Measurements from ENCODE around the gene SREBF2. TPM values are rescaled to one million over a fixed set of nuclear protein-coding genes. Genes with fewer than 3 reads are reported as not detected.
"Not testable (repeated sequence)": the region's sequence is repeated elsewhere in the genome, so short reads cannot be mapped to it uniquely, and the experiment has no call there.

Gene SREBF2
- total RNA-seq, 1 donor from 2014 or later = 129 TPM

DNA sequence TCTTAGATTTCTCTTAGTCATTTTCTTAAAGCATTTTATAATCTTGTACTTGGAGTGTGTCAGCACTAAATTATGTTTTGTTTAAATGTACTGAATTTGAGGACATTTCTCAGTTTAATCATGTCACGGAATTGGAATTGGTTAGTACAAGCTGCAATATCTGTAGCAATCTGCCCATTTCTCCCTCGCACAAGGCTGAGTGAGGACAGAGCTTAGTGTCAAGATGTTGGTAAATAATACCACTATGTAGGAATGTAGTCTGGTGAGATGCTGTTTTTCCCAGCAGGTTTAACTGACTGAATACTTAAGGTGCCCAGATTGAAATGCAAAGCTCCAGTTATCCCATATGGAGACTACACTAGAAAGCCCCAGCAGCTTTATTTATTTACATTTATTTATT is 30.6 kb downstream of the SREBF2 start:
- no peak for DNase-seq (ENCODE audit: low spot score in 2 of 2, unreplicated experiment in 2 of 2)
- no peak overlapping the region for H3K27ac Mint-ChIP-seq
- peaks cover 8% of the 10 kb centered on the region for H3K36me3 Mint-ChIP-seq
- H3K4me1 Mint-ChIP-seq = peaks cover 15% of the 10 kb centered on the region
- H3K27me3 Mint-ChIP-seq (ENCODE audit: low read depth) = no peaks in the 10 kb centered on the region
- no peak overlapping the region for H3K4me3 Mint-ChIP-seq
- no peaks in the 10 kb centered on the region for H3K9me3 Mint-ChIP-seq
- TF ChIP-seq, protein P1, sequence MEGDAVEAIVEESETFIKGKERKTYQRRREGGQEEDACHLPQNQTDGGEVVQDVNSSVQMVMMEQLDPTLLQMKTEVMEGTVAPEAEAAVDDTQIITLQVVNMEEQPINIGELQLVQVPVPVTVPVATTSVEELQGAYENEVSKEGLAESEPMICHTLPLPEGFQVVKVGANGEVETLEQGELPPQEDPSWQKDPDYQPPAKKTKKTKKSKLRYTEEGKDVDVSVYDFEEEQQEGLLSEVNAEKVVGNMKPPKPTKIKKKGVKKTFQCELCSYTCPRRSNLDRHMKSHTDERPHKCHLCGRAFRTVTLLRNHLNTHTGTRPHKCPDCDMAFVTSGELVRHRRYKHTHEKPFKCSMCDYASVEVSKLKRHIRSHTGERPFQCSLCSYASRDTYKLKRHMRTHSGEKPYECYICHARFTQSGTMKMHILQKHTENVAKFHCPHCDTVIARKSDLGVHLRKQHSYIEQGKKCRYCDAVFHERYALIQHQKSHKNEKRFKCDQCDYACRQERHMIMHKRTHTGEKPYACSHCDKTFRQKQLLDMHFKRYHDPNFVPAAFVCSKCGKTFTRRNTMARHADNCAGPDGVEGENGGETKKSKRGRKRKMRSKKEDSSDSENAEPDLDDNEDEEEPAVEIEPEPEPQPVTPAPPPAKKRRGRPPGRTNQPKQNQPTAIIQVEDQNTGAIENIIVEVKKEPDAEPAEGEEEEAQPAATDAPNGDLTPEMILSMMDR (IDR thresholded peaks at IDR 0.05; ENCODE audit: unreplicated experiment) = no peak

DNA sequence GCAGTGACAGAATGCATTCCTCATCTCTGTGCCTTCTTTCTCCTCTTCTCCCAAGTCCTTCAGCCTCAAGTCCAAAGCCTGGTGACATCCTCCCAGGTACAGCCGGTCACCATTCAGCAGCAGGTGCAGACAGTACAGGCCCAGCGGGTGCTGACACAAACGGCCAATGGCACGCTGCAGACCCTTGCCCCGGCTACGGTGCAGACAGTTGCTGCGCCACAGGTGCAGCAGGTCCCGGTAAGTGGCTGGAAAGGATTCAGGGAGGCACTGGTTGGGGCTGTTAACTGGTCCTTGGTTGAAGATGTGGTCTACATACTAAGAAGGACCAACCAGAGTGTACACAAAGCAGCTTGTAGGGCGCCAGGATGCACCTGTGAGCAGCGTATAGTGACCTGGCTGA is 35.7 kb downstream of the SREBF2 start:
- Mint-ChIP-seq H3K4me1 (peaks cover under 1% of the 10 kb centered on the region), H3K9me3 (no peaks in the 10 kb centered on the region), H3K27me3 (ENCODE audit: low read depth) (no peaks in the 10 kb centered on the region), H3K36me3 (peaks cover 28% of the 10 kb centered on the region), H3K27ac (no peak overlapping the region), H3K4me3 (no peak overlapping the region)
- no peak for DNase-seq (ENCODE audit: low spot score in 2 of 2, unreplicated experiment in 2 of 2)
- TF ChIP-seq, protein P1 (IDR thresholded peaks at IDR 0.05; ENCODE audit: unreplicated experiment) = no peak

DNA sequence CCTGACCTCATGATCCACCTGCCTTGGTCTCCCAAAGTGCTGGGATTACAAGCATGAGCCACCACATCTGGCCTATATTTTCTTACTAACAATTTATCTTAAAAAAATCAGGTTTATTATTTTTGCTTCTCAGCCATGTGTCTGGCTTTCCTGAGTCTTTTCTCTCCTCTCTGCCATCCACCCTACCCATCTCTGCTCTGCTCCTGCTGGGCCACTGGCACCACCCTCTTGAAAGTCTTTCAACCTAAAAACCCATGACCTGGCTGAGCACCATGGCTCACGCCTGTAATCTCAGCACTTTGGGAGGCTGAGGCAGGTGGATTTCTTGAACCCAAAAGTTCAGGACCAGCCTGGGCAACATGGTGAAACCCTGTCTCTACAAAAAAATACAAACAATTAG is 37.2 kb downstream of the SREBF2 start:
- H3K9me3 Mint-ChIP-seq; H3K27ac Mint-ChIP-seq; H3K27me3 Mint-ChIP-seq (ENCODE audit: low read depth); DNase-seq (ENCODE audit: low spot score in 2 of 2, unreplicated experiment in 2 of 2); H3K4me3 Mint-ChIP-seq; H3K4me1 Mint-ChIP-seq: not testable (repeated sequence)
- H3K36me3 Mint-ChIP-seq = peaks cover 29% of the 10 kb centered on the region

DNA sequence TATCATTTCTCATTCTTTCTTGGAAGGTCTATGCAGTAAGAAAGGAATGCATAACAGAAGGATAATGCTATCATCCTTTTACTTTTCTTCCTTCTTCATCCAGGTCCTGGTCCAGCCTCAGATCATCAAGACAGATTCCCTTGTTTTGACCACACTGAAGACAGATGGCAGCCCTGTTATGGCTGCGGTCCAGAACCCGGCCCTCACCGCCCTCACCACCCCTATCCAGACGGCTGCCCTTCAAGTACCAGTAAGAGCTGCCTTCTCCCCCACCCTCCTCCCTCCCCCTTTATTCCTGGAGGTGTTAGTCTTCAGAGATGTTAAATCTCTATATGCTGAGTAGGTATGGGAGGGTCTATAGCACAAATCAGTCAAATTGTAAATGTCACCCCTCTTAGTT is 37.9 kb downstream of the SREBF2 start:
- DNase-seq (ENCODE audit: low spot score in 2 of 2, unreplicated experiment in 2 of 2) = no peak
- no peaks in the 10 kb centered on the region for H3K4me1 Mint-ChIP-seq
- H3K36me3 Mint-ChIP-seq = peaks cover 33% of the 10 kb centered on the region
- no peak overlapping the region for H3K4me3 Mint-ChIP-seq
- H3K27me3 Mint-ChIP-seq (ENCODE audit: low read depth) = no peaks in the 10 kb centered on the region
- TF ChIP-seq, protein P1 (IDR thresholded peaks at IDR 0.05; ENCODE audit: unreplicated experiment) = no peak
- H3K9me3 Mint-ChIP-seq = no peaks in the 10 kb centered on the region
- no peak overlapping the region for H3K27ac Mint-ChIP-seq

DNA sequence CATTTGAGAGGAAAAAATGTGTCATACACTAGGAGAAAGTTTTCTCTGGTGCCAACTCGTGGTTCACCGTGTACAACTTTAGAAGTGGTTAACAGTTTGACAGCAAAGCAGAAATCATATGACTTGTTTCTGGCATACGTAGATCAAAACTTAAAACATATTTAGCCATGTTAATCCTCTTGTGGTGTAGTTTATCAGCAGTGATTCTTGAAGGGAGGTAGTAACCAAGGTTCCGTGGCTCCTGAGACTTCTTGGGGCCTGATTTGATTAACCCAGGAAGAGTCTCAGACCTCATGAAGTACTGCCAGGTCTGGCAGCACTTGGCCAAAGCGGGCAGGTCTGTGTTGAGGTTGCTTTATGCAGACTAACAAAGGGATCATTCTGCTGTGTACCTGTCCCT is 40.5 kb downstream of the SREBF2 start:
- TF ChIP-seq, protein P1 (IDR thresholded peaks at IDR 0.05; ENCODE audit: unreplicated experiment) = no peak
- no peaks in the 10 kb centered on the region for H3K9me3 Mint-ChIP-seq
- H3K27ac Mint-ChIP-seq = no peak overlapping the region
- no peaks in the 10 kb centered on the region for H3K4me1 Mint-ChIP-seq
- H3K27me3 Mint-ChIP-seq (ENCODE audit: low read depth) = no peaks in the 10 kb centered on the region
- no peak overlapping the region for H3K4me3 Mint-ChIP-seq
- no peak for DNase-seq (ENCODE audit: low spot score in 2 of 2, unreplicated experiment in 2 of 2)
- peaks cover 40% of the 10 kb centered on the region for H3K36me3 Mint-ChIP-seq

DNA sequence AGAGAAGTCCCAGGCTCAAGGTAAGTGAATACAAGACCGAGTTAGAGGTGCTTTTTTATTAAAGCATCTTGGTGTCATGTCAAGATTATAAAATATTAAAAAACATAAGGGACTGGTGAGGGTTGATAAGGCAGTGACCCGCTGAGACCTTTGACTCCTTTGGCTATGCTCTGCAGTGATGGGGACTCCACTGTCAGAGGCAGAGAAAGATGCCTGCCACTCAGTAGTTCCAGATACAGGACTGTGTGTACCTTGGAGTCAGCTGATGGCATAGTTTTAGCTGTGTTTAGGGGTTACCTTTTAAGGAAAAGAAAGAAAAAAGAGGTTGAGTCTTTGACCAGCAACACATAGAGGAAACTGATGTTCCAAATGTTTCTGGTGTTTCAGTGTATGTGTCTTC is 41.2 kb downstream of the SREBF2 start:
- H3K36me3 Mint-ChIP-seq = peaks cover 38% of the 10 kb centered on the region
- no peak overlapping the region for H3K4me3 Mint-ChIP-seq
- no peaks in the 10 kb centered on the region for H3K9me3 Mint-ChIP-seq
- no peaks in the 10 kb centered on the region for H3K4me1 Mint-ChIP-seq
- H3K27ac Mint-ChIP-seq = no peak overlapping the region
- no peaks in the 10 kb centered on the region for H3K27me3 Mint-ChIP-seq (ENCODE audit: low read depth)
- TF ChIP-seq, protein P1 (IDR thresholded peaks at IDR 0.05; ENCODE audit: unreplicated experiment) = no peak
- DNase-seq (ENCODE audit: low spot score in 2 of 2, unreplicated experiment in 2 of 2) = no peak
